NOMO-1 treated with DMSO at 0.1 percent for 48 hours (cell line): ENCODE measurements around the gene ZNF862.

Experiments used
- DNase-seq: peaks from one replicate; lab custom pipeline; 2025; ENCODE audit not compliant: unreplicated experiment; lab: John Stamatoyannopoulos, UW

Gene ZNF862

GRCh38 chr7:149839933-149840332 is 1.8 kb downstream of the ZNF862 start:
- DNase-seq: no peak

GRCh38 chr7:149843566-149843965 is 5.4 kb downstream of the ZNF862 start:
- no peak for DNase-seq

GRCh38 chr7:149844445-149844844 is 6.3 kb downstream of the ZNF862 start:
- no peak for DNase-seq

GRCh38 chr7:149845257-149845980 is 7.2 kb downstream of the ZNF862 start:
- DNase-seq: no peak

GRCh38 chr7:149846021-149846420 is 7.8 kb downstream of the ZNF862 start:
- no peak for DNase-seq

GRCh38 chr7:149846436-149847046 is 8.4 kb downstream of the ZNF862 start:
- DNase-seq: no peak

- no peak for DNase-seq
These were observed 11.0 kb downstream of the ZNF862 start for GRCh38 chr7:149849174-149849573.

GRCh38 chr7:149850007-149850594 is 11.9 kb downstream of the ZNF862 start:
- DNase-seq: no peak

GRCh38 chr7:149850716-149851115 is 12.5 kb downstream of the ZNF862 start:
- no peak for DNase-seq

GRCh38 chr7:149851449-149851848 is 13.3 kb downstream of the ZNF862 start:
- DNase-seq: no peak

GRCh38 chr7:149853157-149853556 is 15.0 kb downstream of the ZNF862 start:
- no peak for DNase-seq

GRCh38 chr7:149854611-149855360 is 16.6 kb downstream of the ZNF862 start:
- no peak for DNase-seq

GRCh38 chr7:149855361-149856305 is 17.5 kb downstream of the ZNF862 start:
- no peak for DNase-seq

GRCh38 chr7:149856583-149856982 is 18.4 kb downstream of the ZNF862 start:
- no peak for DNase-seq

GRCh38 chr7:149859369-149859768 is 21.2 kb downstream of the ZNF862 start:
- DNase-seq: no peak

- DNase-seq: no peak
These were observed 21.7 kb downstream of the ZNF862 start for GRCh38 chr7:149859876-149860275.

GRCh38 chr7:149860821-149861727 is 22.9 kb downstream of the ZNF862 start:
- no peak for DNase-seq

- DNase-seq: no peak
These were observed 23.5 kb downstream of the ZNF862 start for GRCh38 chr7:149861728-149862045.

GRCh38 chr7:149862156-149862555 is 24.0 kb downstream of the ZNF862 start:
- no peak for DNase-seq

- no peak for DNase-seq
These were observed 25.3 kb downstream of the ZNF862 start for GRCh38 chr7:149863500-149863899.
